ENCODE data around the gene UBE2F. TPM values are rescaled to one million over a fixed set of nuclear protein-coding genes. Genes with fewer than 3 reads are reported as not detected.

UBE2F gene
- total RNA-seq, 1 experiment from 2014 or later, result 62.1 TPM

DNA sequence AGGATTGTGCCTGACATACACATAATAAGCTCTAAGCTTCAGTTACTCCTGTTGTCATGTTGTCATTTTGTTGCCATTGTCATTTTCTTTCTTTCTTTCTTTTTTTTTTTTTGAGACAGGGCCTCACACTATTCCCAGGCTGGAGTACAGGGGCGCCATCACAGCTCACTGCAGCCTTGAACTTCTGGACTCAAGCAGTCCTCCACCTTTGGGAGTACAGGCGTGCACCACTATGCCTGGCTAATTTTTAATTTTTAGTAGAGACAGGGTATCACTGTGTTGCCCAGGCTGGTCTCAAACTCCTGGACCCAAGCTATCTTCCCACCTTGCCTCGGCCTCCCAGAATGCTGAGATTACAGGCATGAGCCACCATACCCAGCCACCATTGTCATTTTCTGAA lies 63.0 kb downstream of the UBE2F start:
- Histone ChIP-seq H3K23ac (ENCODE audit: insufficient read length, low read depth, low read length) (no peak overlapping the region), H3K56ac (ENCODE audit: insufficient read length, low read depth, low read length) (no peak overlapping the region), H3T11ph (ENCODE audit: low read length) (no peak overlapping the region), H3K4me2 (ENCODE audit: insufficient read depth, insufficient read length, low read length) (no peak overlapping the region), H4K91ac (ENCODE audit: insufficient read length, low read depth, low read length) (no peak overlapping the region), H3K27ac (ENCODE audit: insufficient read length, low read depth, low read length) (no peak overlapping the region), H2BK120ac (ENCODE audit: low read depth, low read length, poor library complexity, severe bottlenecking) (no peak overlapping the region), H3K27me3 (ENCODE audit: insufficient read depth, low read length) (no peaks in the 10 kb centered on the region), H4K20me1 (ENCODE audit: control insufficient read depth, insufficient read depth, insufficient read length) (no peaks in the 10 kb centered on the region), H3K79me2 (ENCODE audit: insufficient read depth, low read length) (peaks cover 2% of the 10 kb centered on the region; the same call in 1 of the 2 replicates), H3K9ac (ENCODE audit: extremely low read depth, insufficient read length, low read length) (no peak overlapping the region), H4K8ac (replicated peaks; ENCODE audit: insufficient read length, low read depth, low read length) (no peak overlapping the region), H3K23me2 (ENCODE audit: insufficient read length, low read depth, low read length, poor library complexity, severe bottlenecking) (no peaks in the 10 kb centered on the region), H3K4ac (ENCODE audit: low read depth, low read length) (no peak overlapping the region), H3K18ac (ENCODE audit: insufficient read length, low read depth, low read length) (no peak overlapping the region), H2AFZ (ENCODE audit: low read length) (no peak overlapping the region), H3K4me1 (ENCODE audit: insufficient read depth, low read length) (no peaks in the 10 kb centered on the region; the same call in 1 of the 2 replicates), H3K9me3 (ENCODE audit: control insufficient read depth, low read depth, low read length) (no peaks in the 10 kb centered on the region), H2AK5ac (ENCODE audit: insufficient read length, low read length) (no peak overlapping the region), H2BK20ac (ENCODE audit: low read depth, low read length, poor library complexity, severe bottlenecking) (no peak overlapping the region), H2BK15ac (ENCODE audit: low read depth, low read length) (no peak overlapping the region), H4K5ac (ENCODE audit: insufficient read length, low read depth, low read length) (no peak overlapping the region), H2BK5ac (ENCODE audit: insufficient read length, low read length) (no peak overlapping the region), H3K14ac (ENCODE audit: insufficient read depth, low read length) (no peak overlapping the region), H2BK12ac (ENCODE audit: insufficient read length, low read depth, low read length) (no peak overlapping the region), H3K79me1 (ENCODE audit: insufficient read depth, low read depth, low read length, poor library complexity, severe bottlenecking) (no peaks in the 10 kb centered on the region)
- H3K9me3 Mint-ChIP-seq, result no peaks in the 10 kb centered on the region
- H3K4me1 Mint-ChIP-seq, result peaks cover 18 to 20% of the 10 kb centered on the region in 2 experiments
- no CpG with 5 or more reads among the region's 3 CpGs for WGBS (ENCODE audit: extremely low coverage, insufficient read length, low lambda C conversion rate)
- H3K27ac Mint-ChIP-seq, result no peak overlapping the region
- peaks cover 12 to 51% (median 30%) of the 10 kb centered on the region in 3 experiments; a peak in 6 of 7 replicates for H3K36me3 Mint-ChIP-seq (ENCODE audit: insufficient read depth in 1 of 3, low read depth in 3 of 3)
- no peak for TF ChIP-seq CTCF (conservative IDR thresholded peaks at IDR 0.05)
- DNase-seq, result no peak
- H3K27me3 Mint-ChIP-seq (ENCODE audit: low read depth), result no peaks in the 10 kb centered on the region
- no peak overlapping the region for H3K4me3 Mint-ChIP-seq

Data from H9 (cell line).